IMR-90 (cell line): Measurements from ENCODE around the gene CSRNP3. TPM values are rescaled to one million over a fixed set of nuclear protein-coding genes. Genes with fewer than 3 reads are reported as not detected.

Experiments used
- ATAC-seq: fragments of 200-7000 bp; cut with Tn5 transposase; 2 replicates; pipeline ENCODE4 v1.9.1; 2020; ENCODE audit warnings: low read depth, mild to moderate bottlenecking, moderate library complexity
- BruUV-seq: library from RNA; stranded (reverse); fragments of 400-500 nt; replicated peaks from 2 replicates; lab custom pipeline; 2021; lab: Mats Ljungman, UMichigan
- CTCF ChIA-PET: fragments of 300-600 bp; formaldehyde crosslinking; extraction: SDS; loops from one replicate; lab custom pipeline; 2021; ENCODE audit warnings: antibody characterized with exemption; lab: Yijun Ruan, JAX
- POLR2A ChIA-PET: fragments of 300-600 bp; sonication (Branson Sonifier 250); formaldehyde crosslinking; loops from one replicate; lab custom pipeline; 2022; ENCODE audit warnings: antibody characterized with exemption; ENCODE audit not compliant: unreplicated experiment; lab: Charles Lee
- DNase-seq: peaks from one replicate; pipeline ENCODE4 v3.0.0; 2013
- H2AFZ ChIP-seq: replicated peaks from 2 replicates; pipeline ENCODE3; 2013; ENCODE audit warnings: low read length, mild to moderate bottlenecking; ENCODE audit not compliant: poor library complexity
- H2AK5ac ChIP-seq: 2 replicates; pipeline ENCODE4 v1.6.1; 2013; ENCODE audit warnings: low read depth, low read length, inconsistent platforms
- H2AK9ac ChIP-seq: replicated peaks from 2 replicates; pipeline ENCODE3; 2013; ENCODE audit warnings: mild to moderate bottlenecking, low read depth, low read length, moderate library complexity; ENCODE audit not compliant: poor library complexity
- H2BK120ac ChIP-seq: 2 replicates; pipeline ENCODE4 v1.6.1; 2013; ENCODE audit warnings: low read depth, low read length, inconsistent platforms
- H2BK15ac ChIP-seq: 3 replicates; pipeline ENCODE4 v1.6.1; 2013; ENCODE audit warnings: low read depth, low read length, inconsistent platforms
- H2BK20ac ChIP-seq: 2 replicates; pipeline ENCODE4 v1.6.1; 2013; ENCODE audit warnings: low read depth, mild to moderate bottlenecking, inconsistent platforms, low read length, moderate library complexity
- H2BK5ac ChIP-seq: 2 replicates; pipeline ENCODE4 v1.6.1; 2013; ENCODE audit warnings: mild to moderate bottlenecking, low read depth, low read length, inconsistent platforms; ENCODE audit not compliant: poor library complexity, severe bottlenecking
- H3K14ac ChIP-seq: replicated peaks from 2 replicates; pipeline ENCODE4 v1.6.1; 2013; ENCODE audit warnings: low read depth, low read length, inconsistent platforms
- H3K18ac ChIP-seq: 2 replicates; pipeline ENCODE4 v1.6.1; 2013; ENCODE audit warnings: low read depth, low read length, control low read depth
- H3K23ac ChIP-seq: 2 replicates; pipeline ENCODE4 v1.6.1; 2013; ENCODE audit warnings: low read depth, low read length, inconsistent platforms
- H3K27ac ChIP-seq: 2 replicates; pipeline ENCODE4 v1.5.1; 2013; ENCODE audit warnings: mild to moderate bottlenecking, control low read depth, low read length; ENCODE audit not compliant: insufficient read depth
- H3K27me3 ChIP-seq: 2 replicates; pipeline ENCODE4 v1.6.1; 2013; ENCODE audit warnings: low read length; ENCODE audit not compliant: control insufficient read depth, insufficient read depth
- H3K36me3 ChIP-seq: 2 replicates; pipeline ENCODE4 v1.6.1; 2013; ENCODE audit warnings: low read length, mixed read lengths; ENCODE audit not compliant: control insufficient read depth, insufficient read depth
- H3K4ac ChIP-seq: 2 replicates; pipeline ENCODE4 v1.6.1; 2013; ENCODE audit warnings: low read depth, low read length, inconsistent platforms
- H3K4me1 ChIP-seq: 2 replicates; pipeline ENCODE4 v1.6.1; 2013; ENCODE audit warnings: low read length, mixed read lengths; ENCODE audit not compliant: control insufficient read depth, insufficient read depth
- H3K4me2 ChIP-seq: 2 replicates; pipeline ENCODE4 v1.6.1; 2013; ENCODE audit warnings: low read depth, mild to moderate bottlenecking, control low read depth, low read length, moderate library complexity
- H3K4me3 ChIP-seq: 2 replicates; pipeline ENCODE4 v1.5.1; 2013; ENCODE audit warnings: low read depth, mild to moderate bottlenecking, control low read depth, low read length, moderate library complexity; ENCODE audit not compliant: insufficient read depth
- H3K56ac ChIP-seq: 2 replicates; pipeline ENCODE4 v1.6.1; 2013; ENCODE audit warnings: low read length, inconsistent platforms; ENCODE audit not compliant: insufficient read depth; ENCODE audit errors: extremely low read depth
- H3K79me1 ChIP-seq, 2 experiments: 2 replicates each; pipeline ENCODE4 v1.6.1; 2013; ENCODE audit warnings: low read length in 2 of 2, inconsistent platforms in 1 of 2, low read depth in 1 of 2
- H3K9ac ChIP-seq: 2 replicates; pipeline ENCODE4 v1.6.1; 2013; ENCODE audit warnings: low read depth, low read length, control low read depth
- H3K9me1 ChIP-seq: 2 replicates; pipeline ENCODE4 v1.6.1; 2013; ENCODE audit warnings: low read length, inconsistent platforms; ENCODE audit not compliant: insufficient read depth
- H3K9me3 ChIP-seq: 2 replicates; pipeline ENCODE4 v1.6.1; 2013; ENCODE audit warnings: low read length; ENCODE audit not compliant: control insufficient read depth, insufficient read depth
- H4K20me1 ChIP-seq: 2 replicates; pipeline ENCODE4 v1.6.1; 2013; ENCODE audit warnings: low read length, inconsistent platforms; ENCODE audit not compliant: insufficient read depth
- H4K5ac ChIP-seq: 2 replicates; pipeline ENCODE4 v1.6.1; 2013; ENCODE audit warnings: mild to moderate bottlenecking, low read depth, low read length, control low read depth
- H4K8ac ChIP-seq, 2 experiments: 2 replicates each; pipeline ENCODE4 v1.6.1; 2013; ENCODE audit warnings: low read depth in 2 of 2, low read length in 2 of 2, control low read depth in 1 of 2, inconsistent platforms in 1 of 2
- H4K91ac ChIP-seq: 2 replicates; pipeline ENCODE4 v1.6.1; 2013; ENCODE audit warnings: low read depth, low read length, inconsistent platforms; ENCODE audit not compliant: insufficient read depth
- BHLHE40 ChIP-seq: fragments of 150-350 bp; IDR thresholded peaks from 2 replicates; pipeline ENCODE4 v1.6.1; 2016; ENCODE audit warnings: mild to moderate bottlenecking, low read depth, low read length
- CEBPB ChIP-seq: IDR thresholded peaks from 2 replicates; pipeline ENCODE4 v1.6.1; 2012; ENCODE audit warnings: low read depth, low read length, improper control_type of control experiment
- MXI1 ChIP-seq: IDR thresholded peaks from 2 replicates; pipeline ENCODE4 v1.6.1; 2012; ENCODE audit warnings: low read depth, mild to moderate bottlenecking, low read length, moderate library complexity, borderline replicate concordance
- NFE2L2 ChIP-seq: fragments of 150-350 bp; IDR thresholded peaks from 2 replicates; pipeline ENCODE4 v1.6.1; 2016; ENCODE audit warnings: low read depth, mild to moderate bottlenecking, low read length
- RFX5 ChIP-seq: IDR thresholded peaks from 2 replicates; pipeline ENCODE4 v1.8.0; 2012; ENCODE audit warnings: low read depth, mild to moderate bottlenecking, low read length, moderate library complexity
- USF2 ChIP-seq: fragments of 150-350 bp; IDR thresholded peaks from 2 replicates; pipeline ENCODE4 v1.6.1; 2017; ENCODE audit warnings: mild to moderate bottlenecking, antibody characterized with exemption, low read length, low read depth
- WGBS, 2 experiments: methylation state at CpG; one replicate each; pipeline versions ENCODE4 v1.1.5 to v1.1.7; 2013; ENCODE audit warnings: missing lambda C conversion rate in 2 of 2; ENCODE audit not compliant: insufficient read length in 1 of 2; ENCODE audit errors: extremely low coverage in 2 of 2; 5-methylcytosine and 5-hydroxymethylcytosine counted together
- dilution Hi-C: fragments of 300-500 bp; cut with HindIII; formaldehyde crosslinking; loops from one replicate; pipeline ENCODE4 v1.14.3; 2018; ENCODE audit warnings: low sequenced_read_pairs; ENCODE audit not compliant: unreplicated experiment
- in situ Hi-C: fragments of 300-500 bp; cut with MboI; formaldehyde crosslinking; loops from 3 replicates; pipeline ENCODE4 v1.14.3; 2019; ENCODE audit warnings: low sequenced_read_pairs, inconsistent platforms, mixed read lengths
- intact Hi-C: fragments of 100-400 bp; cut with micrococcal nuclease; formaldehyde crosslinking; loops from 2 replicates; pipeline ENCODE4 v1.10.0; 2022
- polyA plus RNA-seq, 3 experiments: library from polyadenylated mRNA; depleted of rRNA; stranded (reverse); fragments of >200 nt; gene quantifications; 2 replicates each; pipeline ENCODE4 v1.2.3, GENCODE V29; 2012; ENCODE audit warnings: low replicate concordance in 1 of 3
- total RNA-seq: library from RNA; depleted of rRNA; stranded (reverse); fragments of >200 nt; gene quantifications from 2 replicates; pipeline ENCODE4 v1.2.3, GENCODE V29; 2012

CSRNP3 gene
- total and polyA plus RNA-seq, 2 of the 4 experiments (the other 2 are of a cell fraction): 0.21 to 0.72 TPM

DNA sequence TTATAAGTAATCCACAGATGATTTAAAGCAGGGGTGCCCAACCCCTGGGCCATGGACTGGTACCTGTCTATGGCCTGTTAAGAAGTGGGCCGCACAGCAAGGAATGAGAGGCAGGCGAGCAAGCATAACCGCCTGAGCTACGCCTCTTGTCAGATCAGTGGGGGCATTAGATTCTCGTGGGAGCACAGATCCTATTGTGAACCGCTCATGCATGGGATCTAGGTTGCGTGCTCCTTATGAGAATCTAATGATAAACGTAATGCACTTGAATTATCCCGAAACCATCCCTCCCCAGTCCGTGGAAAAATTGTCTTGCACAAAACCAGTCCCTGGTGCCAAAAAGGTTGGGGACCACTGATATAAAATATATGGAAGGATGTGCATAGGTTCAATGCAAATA is 153.7 kb downstream of the CSRNP3 start:
- Histone ChIP-seq H3K4ac (no peak overlapping the region), H3K4me2 (no peak overlapping the region), H4K8ac (no peak overlapping the region), H2BK15ac (no peak overlapping the region), H4K91ac (no peak overlapping the region), H3K36me3 (no peaks in the 10 kb centered on the region), H2AK9ac (no peak overlapping the region), H2BK120ac (no peak overlapping the region), H3K14ac (no peak overlapping the region), H3K18ac (no peak overlapping the region), H4K5ac (no peak overlapping the region), H3K56ac (no peak overlapping the region), H3K4me3 (no peak overlapping the region), H2AK5ac (no peak overlapping the region), H2BK5ac (no peak overlapping the region), H3K79me1 (no peaks in the 10 kb centered on the region), H3K9me3 (no peaks in the 10 kb centered on the region), H3K9ac (no peak overlapping the region), H4K20me1 (no peaks in the 10 kb centered on the region), H3K9me1 (no peaks in the 10 kb centered on the region), H2BK20ac (no peak overlapping the region), H3K23ac (no peak overlapping the region), H3K27me3 (no peaks in the 10 kb centered on the region), H3K4me1 (no peaks in the 10 kb centered on the region), H2AFZ (no peak overlapping the region), H3K27ac (no peak overlapping the region)
- dilution Hi-C loops (no loop called here), in situ Hi-C loops (no loop called here), intact Hi-C loops (no loop called here)
- CTCF ChIA-PET: no interaction called here
- no TSS peak for BruUV-seq
- 100% methylated on average over 1 of the region's 10 CpGs; no CpG with 5 or more reads in 1 of the 2 experiments for WGBS, 2 experiments
- POLR2A ChIA-PET: no interaction called here
- ATAC-seq (no peak), DNase-seq (no peak)
- TF ChIP-seq RFX5 (no peak), NFE2L2 (no peak), USF2 (no peak), MXI1 (no peak), BHLHE40 (no peak), CEBPB (no peak)
